ENCODE data around the gene ARHGEF18.

GRCh38 chr19:7327802-7328201 lies 20.9 kb upstream of the ARHGEF18 start:
- TF ChIP-seq GATA2 (IDR thresholded peaks at IDR 0.05; ENCODE audit: low read depth, low read length) (no peak), GATA3 (IDR thresholded peaks at IDR 0.05; ENCODE audit: low read depth, low read length) (no peak)
